ENCODE measurements around the gene RUNX2. TPM values are rescaled to one million over a fixed set of nuclear protein-coding genes. Genes with fewer than 3 reads are reported as not detected.

Gene RUNX2
- polyA plus RNA-seq, 1 donor (not counting 4 experiments of a cell fraction or from before 2014, with no cell fraction given), result 1.4 TPM

GRCh38 chr6:45351076-45351475 lies 22.9 kb downstream of the RUNX2 start:
- Histone ChIP-seq H3K9me1 (ENCODE audit: control insufficient read depth, extremely low read depth, insufficient read depth, low read length) (no peaks in the 10 kb centered on the region), H3K4me2 (ENCODE audit: control insufficient read depth, extremely low read depth, insufficient read depth, low read depth, low read length) (no peak overlapping the region), H3K9me3 (ENCODE audit: control insufficient read depth, low read depth, low read length) (no peaks in the 10 kb centered on the region), H3K27me3 (ENCODE audit: control insufficient read depth, extremely low read depth, insufficient read depth, low read length) (no peaks in the 10 kb centered on the region), H3K9ac (ENCODE audit: control insufficient read depth, extremely low read depth, insufficient read depth, low read length) (no peak overlapping the region), H2AFZ (ENCODE audit: control insufficient read depth, low read length) (no peak overlapping the region), H3K79me2 (ENCODE audit: control insufficient read depth, insufficient read depth, low read length) (no peaks in the 10 kb centered on the region), H3K4me3 (ENCODE audit: control insufficient read depth in 2 of 3, extremely low read depth in 1 of 3, insufficient read depth in 2 of 3, low read depth in 1 of 3, low read length in 3 of 3) (no peak overlapping the region), H3K4me1 (ENCODE audit: control insufficient read depth, extremely low read depth, insufficient read depth, low read length) (no peaks in the 10 kb centered on the region), H3K36me3 (ENCODE audit: control insufficient read depth in 2 of 2, extremely low read depth in 1 of 2, insufficient read depth in 2 of 2, low read length in 2 of 2) (no peaks in the 10 kb centered on the region), H4K20me1 (ENCODE audit: control insufficient read depth, extremely low read depth, insufficient read depth, low read length) (no peaks in the 10 kb centered on the region), H3K27ac (ENCODE audit: control insufficient read depth, insufficient read depth, low read length) (no peak overlapping the region)
- FAIRE-seq (no peak), DNase-seq (ENCODE audit: low read depth, low spot score) (no peak)
- TF ChIP-seq CTCF (optimal IDR thresholded peaks at IDR 0.05 in 1 of 3, IDR thresholded peaks at IDR 0.05 in 1 of 3, conservative IDR thresholded peaks at IDR 0.05 in 1 of 3; ENCODE audit: extremely low read depth in 1 of 3, insufficient read depth in 2 of 3, low read length in 3 of 3), result no peak
- no peak for TF ChIP-seq EZH2 (IDR thresholded peaks at IDR 0.05; ENCODE audit: low read length)
- dilution Hi-C loops (cut with MboI; ENCODE audit: extremely low pct_ligation_motif_present, low sequenced_read_pairs), result no loop called here

- no peak overlapping the region for H3K4me2 ChIP-seq (ENCODE audit: control insufficient read depth, extremely low read depth, insufficient read depth, low read depth, low read length)
- H3K4me3 ChIP-seq (ENCODE audit: control insufficient read depth in 2 of 3, extremely low read depth in 1 of 3, insufficient read depth in 2 of 3, low read depth in 1 of 3, low read length in 3 of 3), result no peak overlapping the region
- H2AFZ ChIP-seq (ENCODE audit: control insufficient read depth, low read length), result no peak overlapping the region
- dilution Hi-C loops (cut with MboI; ENCODE audit: extremely low pct_ligation_motif_present, low sequenced_read_pairs), result no loop called here
- DNase-seq (ENCODE audit: low read depth, low spot score) (no peak), FAIRE-seq (peak; percentile 66)
- no peaks in the 10 kb centered on the region for H3K36me3 ChIP-seq (ENCODE audit: control insufficient read depth in 2 of 2, extremely low read depth in 1 of 2, insufficient read depth in 2 of 2, low read length in 2 of 2)
- TF ChIP-seq CTCF (optimal IDR thresholded peaks at IDR 0.05 in 1 of 3, IDR thresholded peaks at IDR 0.05 in 1 of 3, conservative IDR thresholded peaks at IDR 0.05 in 1 of 3; ENCODE audit: extremely low read depth in 1 of 3, insufficient read depth in 2 of 3, low read length in 3 of 3), result no peak
- no peak for TF ChIP-seq EZH2 (IDR thresholded peaks at IDR 0.05; ENCODE audit: low read length)
- no peaks in the 10 kb centered on the region for H3K4me1 ChIP-seq (ENCODE audit: control insufficient read depth, extremely low read depth, insufficient read depth, low read length)
- no peaks in the 10 kb centered on the region for H4K20me1 ChIP-seq (ENCODE audit: control insufficient read depth, extremely low read depth, insufficient read depth, low read length)
- H3K27ac ChIP-seq (ENCODE audit: control insufficient read depth, insufficient read depth, low read length), result no peak overlapping the region
- H3K27me3 ChIP-seq (ENCODE audit: control insufficient read depth, extremely low read depth, insufficient read depth, low read length), result no peaks in the 10 kb centered on the region
- H3K9me1 ChIP-seq (ENCODE audit: control insufficient read depth, extremely low read depth, insufficient read depth, low read length), result no peaks in the 10 kb centered on the region
- no peaks in the 10 kb centered on the region for H3K79me2 ChIP-seq (ENCODE audit: control insufficient read depth, insufficient read depth, low read length)
- H3K9ac ChIP-seq (ENCODE audit: control insufficient read depth, extremely low read depth, insufficient read depth, low read length), result no peak overlapping the region
- no peaks in the 10 kb centered on the region for H3K9me3 ChIP-seq (ENCODE audit: control insufficient read depth, low read depth, low read length)
Observed at GRCh38 chr6:45351667-45352066, 23.5 kb downstream of the RUNX2 start.
